Kidney (tissue), 14 donors: Measurements from ENCODE around the gene OR52E5. TPM values are rescaled to one million over a fixed set of nuclear protein-coding genes. Genes with fewer than 3 reads are reported as not detected.

Experiments
- DNase-seq, 5 donors: peaks; one replicate each; pipeline ENCODE4 v3.0.0-alpha.2; 2013 to 2020
- FAIRE-seq: peaks from 2 replicates; lab custom pipeline; 2012; peaks lifted over from hg19 to GRCh38; lab: Jason Lieb, UNC
- H3K27ac ChIP-seq, 2 donors: one replicate each; pipeline ENCODE4 v1.7.0; 2013; ENCODE audit warnings: low read depth in 2 of 2, low read length in 2 of 2, inconsistent platforms in 1 of 2
- H3K27me3 ChIP-seq: one replicate; pipeline ENCODE4 v1.7.1; 2013; ENCODE audit warnings: low read length, inconsistent platforms; ENCODE audit not compliant: control insufficient read depth, insufficient read depth
- H3K36me3 ChIP-seq, 3 donors: one replicate each; pipeline versions ENCODE4 v1.7.0 to v1.7.1; 2013; ENCODE audit warnings: low read length in 3 of 3, control low read depth in 1 of 3, inconsistent platforms in 1 of 3; ENCODE audit not compliant: insufficient read depth in 3 of 3, control insufficient read depth in 2 of 3
- H3K4me1 ChIP-seq, 3 donors: one replicate each; pipeline versions ENCODE4 v1.7.0 to v1.7.1; 2013; ENCODE audit warnings: low read length in 3 of 3, inconsistent platforms in 1 of 3, low read depth in 1 of 3; ENCODE audit not compliant: control insufficient read depth in 2 of 3, insufficient read depth in 2 of 3
- H3K4me3 ChIP-seq, 3 donors: one replicate each; pipeline versions ENCODE4 v1.7.0 to v1.8.1; 2013; ENCODE audit warnings: low read length in 3 of 3, control low read depth in 1 of 3, inconsistent platforms in 1 of 3
- H3K9ac ChIP-seq, 3 donors: one replicate each; pipeline versions ENCODE4 v1.7.0 to v1.7.1; 2013; ENCODE audit warnings: low read length in 3 of 3, control low read depth in 1 of 3, inconsistent platforms in 1 of 3
- H3K9me3 ChIP-seq, 3 donors: one replicate each; pipeline versions ENCODE4 v1.7.0 to v1.7.1; 2013; ENCODE audit warnings: low read length in 3 of 3, control low read depth in 1 of 3, inconsistent platforms in 1 of 3; ENCODE audit not compliant: control insufficient read depth in 2 of 3, insufficient read depth in 1 of 3
- CTCF ChIP-seq: IDR thresholded peaks from 3 replicates; pipeline ENCODE4 v1.5.1; 2012; ENCODE audit warnings: mild to moderate bottlenecking, moderate library complexity, borderline replicate concordance; ENCODE audit not compliant: insufficient read depth; ENCODE audit errors: extremely low read depth
- intact Hi-C: fragments of 100-400 bp; cut with DNase I; formaldehyde crosslinking; loops from one replicate; pipeline ENCODE4 v1.11.1; 2022
- polyA plus RNA-seq: library from polyadenylated mRNA; stranded (reverse); fragments of 350-450 nt; fragmentation: Illumina TruSeq; extraction: RNeasy Lipid Tissue Mini Kit (QIAGEN cat#74804); gene quantifications from one replicate; pipeline ENCODE4 v1.2.3, GENCODE V29; 2014; ENCODE audit warnings: low read depth, low replicate concordance; ENCODE audit not compliant: insufficient read depth
- total RNA-seq: library from RNA; stranded (reverse); fragmentation: NEBNext Ultra II Directional; extraction: Animal tissue kit (Norgen Biotek cat#: 25700); gene quantifications from one replicate; pipeline ENCODE4 v1.2.1, GENCODE V29; 2021
- donor health status: control.
- donor health status: control.
- donor health status: control.
- donor health status: control.
- donor health status: control.
- donor health status: DM: yes; HTN: yes; CAD: no.
- donor health status: Normal renal cell carcinoma (clear cell type).

Gene OR52E5
- total and polyA plus RNA-seq, 2 donors from 2014 or later: not detected

GRCh38 chr11:5857590-5857989, 35.4 kb upstream of the OR52E5 start, which contains the start of gene OR52E8:
TSS of gene OR52E8 (minus strand) at chr11:5857690. CDS start at chr11:5857690, 0 bp downstream.
- H3K27me3 ChIP-seq: no peaks in the 10 kb centered on the region
- DNase-seq: no peak
- H3K27ac ChIP-seq: no peak within 1 kb of the TSS
- no peaks in the 10 kb centered on the region for H3K36me3 ChIP-seq
- no peak for FAIRE-seq
- peaks cover 0 to 6% (median 3%) of the 10 kb centered on the region in 3 donors for H3K9me3 ChIP-seq
- no peak for TF ChIP-seq CTCF
- H3K9ac ChIP-seq: no peak within 1 kb of the TSS
- no peaks in the 10 kb centered on the region for H3K4me1 ChIP-seq
- intact Hi-C loops: no loop called here
- no peak within 1 kb of the TSS for H3K4me3 ChIP-seq

GRCh38 chr11:5865826-5866225, 27.2 kb upstream of the OR52E5 start:
- DNase-seq (no peak), FAIRE-seq (no peak)
- H3K27ac ChIP-seq: no peak overlapping the region
- H3K4me3 ChIP-seq: no peak overlapping the region
- H3K4me1 ChIP-seq: no peaks in the 10 kb centered on the region
- intact Hi-C loops: no loop called here
- no peaks in the 10 kb centered on the region for H3K27me3 ChIP-seq
- no peak overlapping the region for H3K9ac ChIP-seq
- no peaks in the 10 kb centered on the region for H3K36me3 ChIP-seq
- TF ChIP-seq CTCF: no peak
- no peaks in the 10 kb centered on the region for H3K9me3 ChIP-seq

GRCh38 chr11:5878564-5878963, 14.4 kb upstream of the OR52E5 start:
- FAIRE-seq: no peak
- intact Hi-C loops: no loop called here
- Histone ChIP-seq H3K27me3 (no peaks in the 10 kb centered on the region), H3K36me3 (no peaks in the 10 kb centered on the region), H3K27ac (no peak overlapping the region), H3K9me3 (no peaks in the 10 kb centered on the region), H3K9ac (no peak overlapping the region), H3K4me1 (no peaks in the 10 kb centered on the region), H3K4me3 (no peak overlapping the region)
- TF ChIP-seq CTCF: no peak
- DNase-seq: no peak

GRCh38 chr11:5880329-5880728, 12.7 kb upstream of the OR52E5 start, which contains the start of gene OR52E4:
TSS of gene OR52E4 (plus strand) at chr11:5880629. CDS start at chr11:5884293, 3,664 bp downstream.
- no peak within 1 kb of the TSS for H3K27ac ChIP-seq
- H3K36me3 ChIP-seq: no peaks in the 10 kb centered on the region
- H3K27me3 ChIP-seq: no peaks in the 10 kb centered on the region
- H3K4me3 ChIP-seq: no peak within 1 kb of the TSS
- TF ChIP-seq CTCF: no peak
- no peaks in the 10 kb centered on the region for H3K9me3 ChIP-seq
- H3K9ac ChIP-seq: no peak within 1 kb of the TSS
- H3K4me1 ChIP-seq: no peaks in the 10 kb centered on the region
- intact Hi-C loops: no loop called here
- no peak for DNase-seq
- no peak for FAIRE-seq
